ENCODE measurements around the gene SUSD5. TPM values are rescaled to one million over a fixed set of nuclear protein-coding genes. Genes with fewer than 3 reads are reported as not detected.

The SUSD5 gene
- total and polyA plus RNA-seq, 2 of the 13 experiments (the other 11 are each of a cell fraction or from before 2014, with no cell fraction given), result not detected

- TF ChIP-seq, protein P1, sequence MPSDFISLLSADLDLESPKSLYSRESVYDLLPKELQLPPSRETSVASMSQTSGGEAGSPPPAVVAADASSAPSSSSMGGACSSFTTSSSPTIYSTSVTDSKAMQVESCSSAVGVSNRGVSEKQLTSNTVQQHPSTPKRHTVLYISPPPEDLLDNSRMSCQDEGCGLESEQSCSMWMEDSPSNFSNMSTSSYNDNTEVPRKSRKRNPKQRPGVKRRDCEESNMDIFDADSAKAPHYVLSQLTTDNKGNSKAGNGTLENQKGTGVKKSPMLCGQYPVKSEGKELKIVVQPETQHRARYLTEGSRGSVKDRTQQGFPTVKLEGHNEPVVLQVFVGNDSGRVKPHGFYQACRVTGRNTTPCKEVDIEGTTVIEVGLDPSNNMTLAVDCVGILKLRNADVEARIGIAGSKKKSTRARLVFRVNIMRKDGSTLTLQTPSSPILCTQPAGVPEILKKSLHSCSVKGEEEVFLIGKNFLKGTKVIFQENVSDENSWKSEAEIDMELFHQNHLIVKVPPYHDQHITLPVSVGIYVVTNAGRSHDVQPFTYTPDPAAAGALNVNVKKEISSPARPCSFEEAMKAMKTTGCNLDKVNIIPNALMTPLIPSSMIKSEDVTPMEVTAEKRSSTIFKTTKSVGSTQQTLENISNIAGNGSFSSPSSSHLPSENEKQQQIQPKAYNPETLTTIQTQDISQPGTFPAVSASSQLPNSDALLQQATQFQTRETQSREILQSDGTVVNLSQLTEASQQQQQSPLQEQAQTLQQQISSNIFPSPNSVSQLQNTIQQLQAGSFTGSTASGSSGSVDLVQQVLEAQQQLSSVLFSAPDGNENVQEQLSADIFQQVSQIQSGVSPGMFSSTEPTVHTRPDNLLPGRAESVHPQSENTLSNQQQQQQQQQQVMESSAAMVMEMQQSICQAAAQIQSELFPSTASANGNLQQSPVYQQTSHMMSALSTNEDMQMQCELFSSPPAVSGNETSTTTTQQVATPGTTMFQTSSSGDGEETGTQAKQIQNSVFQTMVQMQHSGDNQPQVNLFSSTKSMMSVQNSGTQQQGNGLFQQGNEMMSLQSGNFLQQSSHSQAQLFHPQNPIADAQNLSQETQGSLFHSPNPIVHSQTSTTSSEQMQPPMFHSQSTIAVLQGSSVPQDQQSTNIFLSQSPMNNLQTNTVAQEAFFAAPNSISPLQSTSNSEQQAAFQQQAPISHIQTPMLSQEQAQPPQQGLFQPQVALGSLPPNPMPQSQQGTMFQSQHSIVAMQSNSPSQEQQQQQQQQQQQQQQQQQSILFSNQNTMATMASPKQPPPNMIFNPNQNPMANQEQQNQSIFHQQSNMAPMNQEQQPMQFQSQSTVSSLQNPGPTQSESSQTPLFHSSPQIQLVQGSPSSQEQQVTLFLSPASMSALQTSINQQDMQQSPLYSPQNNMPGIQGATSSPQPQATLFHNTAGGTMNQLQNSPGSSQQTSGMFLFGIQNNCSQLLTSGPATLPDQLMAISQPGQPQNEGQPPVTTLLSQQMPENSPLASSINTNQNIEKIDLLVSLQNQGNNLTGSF (CRISPR knock-in tag; IDR thresholded peaks at IDR 0.05), result no peak
- TF ChIP-seq PREB (CRISPR knock-in tag; IDR thresholded peaks at IDR 0.05) (no peak), KDM1A (CRISPR knock-in tag; IDR thresholded peaks at IDR 0.05) (no peak)
Measured at GRCh38 chr3:33221241-33221640, 2.6 kb upstream of the SUSD5 start (continued).

GRCh38 chr3:33219175-33219487 is 521 bp upstream of the SUSD5 start:
- Histone ChIP-seq H3K27ac (ENCODE audit: extremely low read length, insufficient read depth, low read length) (no peak overlapping the region), H3K9ac (ENCODE audit: insufficient read depth, low read depth, low read length) (no peak overlapping the region), H2AFZ (ENCODE audit: low read length) (no peak overlapping the region), H3K4me2 (ENCODE audit: low read depth, low read length) (no peak overlapping the region), H3K4me1 (ENCODE audit: insufficient read depth, low read length) (no peaks in the 10 kb centered on the region), H4K20me1 (ENCODE audit: insufficient read depth, low read length) (no peaks in the 10 kb centered on the region), H3K36me3 (replicated peaks in 1 of 2; ENCODE audit: control insufficient read depth in 1 of 2, insufficient read depth in 2 of 2, low read length in 2 of 2) (no peaks in the 10 kb centered on the region), H3K9me3 (ENCODE audit: low read length) (no peaks in the 10 kb centered on the region), H3K4me3 (replicated peaks in 1 of 3; ENCODE audit: insufficient read depth in 1 of 3, low read depth in 2 of 3, low read length in 3 of 3) (no peak overlapping the region), H3K27me3 (ENCODE audit: control insufficient read depth in 1 of 2, insufficient read depth in 2 of 2, low read length in 2 of 2) (peaks cover 2 to 29% of the 10 kb centered on the region in 2 experiments), H3K79me2 (ENCODE audit: insufficient read depth, low read length) (no peaks in the 10 kb centered on the region)
- POLR2A ChIA-PET, result no interaction called here
- 59% methylated on average over 14 of the region's 15 CpGs for WGBS (ENCODE audit: low lambda C conversion rate)
- FAIRE-seq (no peak), DNase-seq (ENCODE audit: low spot score) (no peak), ATAC-seq (no peak)
- in situ Hi-C loops (cut with HindIII; ENCODE audit: extremely low pct_ligation_motif_present, low pct_unique_long_range_greater_than_20kb) (no loop called here), intact Hi-C loops (cut with micrococcal nuclease; ENCODE audit: unreplicated experiment) (no loop called here)
- BruUV-seq (replicated peaks), result no TSS peak
- CTCF ChIA-PET (ENCODE audit: low intra/inter-chr PET ratio, low total read pairs), result no interaction called here
- TF ChIP-seq ERF (CRISPR knock-in tag; IDR thresholded peaks at IDR 0.05), result no peak
- no peak for TF ChIP-seq ZNF841 (CRISPR knock-in tag; IDR thresholded peaks at IDR 0.05; ENCODE audit: borderline replicate concordance)
- TF ChIP-seq, protein P2, sequence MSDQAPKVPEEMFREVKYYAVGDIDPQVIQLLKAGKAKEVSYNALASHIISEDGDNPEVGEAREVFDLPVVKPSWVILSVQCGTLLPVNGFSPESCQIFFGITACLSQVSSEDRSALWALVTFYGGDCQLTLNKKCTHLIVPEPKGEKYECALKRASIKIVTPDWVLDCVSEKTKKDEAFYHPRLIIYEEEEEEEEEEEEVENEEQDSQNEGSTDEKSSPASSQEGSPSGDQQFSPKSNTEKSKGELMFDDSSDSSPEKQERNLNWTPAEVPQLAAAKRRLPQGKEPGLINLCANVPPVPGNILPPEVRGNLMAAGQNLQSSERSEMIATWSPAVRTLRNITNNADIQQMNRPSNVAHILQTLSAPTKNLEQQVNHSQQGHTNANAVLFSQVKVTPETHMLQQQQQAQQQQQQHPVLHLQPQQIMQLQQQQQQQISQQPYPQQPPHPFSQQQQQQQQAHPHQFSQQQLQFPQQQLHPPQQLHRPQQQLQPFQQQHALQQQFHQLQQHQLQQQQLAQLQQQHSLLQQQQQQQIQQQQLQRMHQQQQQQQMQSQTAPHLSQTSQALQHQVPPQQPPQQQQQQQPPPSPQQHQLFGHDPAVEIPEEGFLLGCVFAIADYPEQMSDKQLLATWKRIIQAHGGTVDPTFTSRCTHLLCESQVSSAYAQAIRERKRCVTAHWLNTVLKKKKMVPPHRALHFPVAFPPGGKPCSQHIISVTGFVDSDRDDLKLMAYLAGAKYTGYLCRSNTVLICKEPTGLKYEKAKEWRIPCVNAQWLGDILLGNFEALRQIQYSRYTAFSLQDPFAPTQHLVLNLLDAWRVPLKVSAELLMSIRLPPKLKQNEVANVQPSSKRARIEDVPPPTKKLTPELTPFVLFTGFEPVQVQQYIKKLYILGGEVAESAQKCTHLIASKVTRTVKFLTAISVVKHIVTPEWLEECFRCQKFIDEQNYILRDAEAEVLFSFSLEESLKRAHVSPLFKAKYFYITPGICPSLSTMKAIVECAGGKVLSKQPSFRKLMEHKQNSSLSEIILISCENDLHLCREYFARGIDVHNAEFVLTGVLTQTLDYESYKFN (CRISPR knock-in tag; conservative IDR thresholded peaks at IDR 0.05), result no peak
- no peak for TF ChIP-seq CEBPG (CRISPR knock-in tag; IDR thresholded peaks at IDR 0.05)
- TF ChIP-seq ZNF432 (CRISPR knock-in tag; IDR thresholded peaks at IDR 0.05; ENCODE audit: borderline replicate concordance), result no peak
- TF ChIP-seq ZNF780A (CRISPR knock-in tag; IDR thresholded peaks at IDR 0.05), result no peak
- TF ChIP-seq ZNF563 (CRISPR knock-in tag; IDR thresholded peaks at IDR 0.05), result no peak
- TF ChIP-seq HES4 (CRISPR knock-in tag; IDR thresholded peaks at IDR 0.05; ENCODE audit: borderline replicate concordance), result no peak
- TF ChIP-seq MTF1 (CRISPR knock-in tag; IDR thresholded peaks at IDR 0.05), result no peak
- no peak for TF ChIP-seq TFE3 (CRISPR knock-in tag; IDR thresholded peaks at IDR 0.05)
